Activated T-cell treated with anti-CD3 and anti-CD28 coated beads, Interleukin-2, amount 50 U/mL, for 72 hours (primary cell): Measurements from ENCODE around the gene MAB21L1. TPM values are rescaled to one million over a fixed set of nuclear protein-coding genes. Genes with fewer than 3 reads are reported as not detected.

Experiments
- ATAC-seq, 2 donors: fragments of 150-1000 bp; cut with Tn5 transposase; replicated peaks in 1 of 2; 2 replicates each; pipeline ENCODE4 v1.10.0; 2021; ENCODE audit warnings: moderate library complexity in 2 of 2, mild to moderate bottlenecking in 1 of 2
- DNase-seq, 2 donors: peaks; one replicate each; pipeline ENCODE4 v3.0.0; 2021 to 2022; ENCODE audit warnings: mixed read lengths in 1 of 2
- H3K27ac Mint-ChIP-seq: one replicate; pipeline ENCODE4 v1.8.0; 2022; ENCODE audit warnings: mild to moderate bottlenecking, moderate library complexity, mixed read lengths
- H3K27me3 Mint-ChIP-seq: one replicate; pipeline ENCODE4 v1.8.0; 2022; ENCODE audit warnings: low read depth, mixed read lengths
- H3K36me3 Mint-ChIP-seq, 2 donors: one replicate each; pipeline ENCODE4 v1.8.0; 2022; ENCODE audit warnings: mixed read lengths in 2 of 2, mild to moderate bottlenecking in 1 of 2; ENCODE audit not compliant: insufficient read depth in 2 of 2
- H3K4me1 Mint-ChIP-seq: one replicate; pipeline ENCODE4 v1.8.0; 2022; ENCODE audit warnings: low read depth, mixed read lengths
- H3K4me3 Mint-ChIP-seq, 2 donors: one replicate each; pipeline ENCODE4 v1.8.0; 2022; ENCODE audit warnings: mild to moderate bottlenecking in 2 of 2, mixed read lengths in 2 of 2, moderate library complexity in 2 of 2
- H3K9me3 Mint-ChIP-seq, 2 donors: one replicate each; pipeline ENCODE4 v1.8.0; 2022; ENCODE audit warnings: mixed read lengths in 2 of 2
- total RNA-seq, 2 donors: library from RNA; stranded (reverse); gene quantifications; one replicate each; pipeline ENCODE4 v1.2.3, GENCODE V29; 2022

Gene MAB21L1
- total RNA-seq, 2 donors from 2014 or later: not detected

DNA sequence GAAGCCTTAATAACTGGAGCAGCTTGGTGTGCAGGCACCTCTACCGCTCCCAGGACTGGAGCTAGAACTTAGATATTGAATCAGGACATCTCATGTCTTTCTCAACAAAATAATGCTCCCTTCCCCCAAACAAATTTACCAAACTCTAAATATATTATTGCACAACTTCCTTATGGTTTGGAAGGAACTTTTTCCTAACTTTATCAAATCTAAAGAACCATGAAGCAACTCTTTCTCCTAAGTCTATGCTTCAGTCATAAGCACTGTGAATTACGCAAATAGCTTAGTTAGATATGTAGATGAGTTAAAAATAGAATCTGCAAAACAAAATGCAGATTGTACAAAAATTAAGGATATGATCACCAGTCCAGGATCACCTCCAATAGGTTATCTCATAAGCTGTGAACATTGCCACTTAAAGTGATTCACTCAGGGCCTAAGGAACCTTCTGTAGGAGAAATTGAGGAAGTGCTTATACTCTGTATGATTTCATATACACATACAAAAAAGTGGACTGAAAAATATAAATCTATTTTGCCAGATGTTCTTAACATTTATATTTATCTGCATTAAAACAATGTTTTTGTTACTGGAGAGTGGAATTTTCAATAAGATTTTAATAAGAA lies 20.4 kb upstream of the MAB21L1 start:
- H3K27me3 Mint-ChIP-seq: no peaks in the 10 kb centered on the region
- H3K9me3 Mint-ChIP-seq: peaks cover 3 to 4% of the 10 kb centered on the region in 2 donors
- no peak overlapping the region for H3K4me3 Mint-ChIP-seq
- DNase-seq: no peak
- no peak for ATAC-seq
- peaks cover 0 to 1% of the 10 kb centered on the region in 2 donors for H3K36me3 Mint-ChIP-seq
- H3K4me1 Mint-ChIP-seq: no peaks in the 10 kb centered on the region
- no peak overlapping the region for H3K27ac Mint-ChIP-seq

DNA sequence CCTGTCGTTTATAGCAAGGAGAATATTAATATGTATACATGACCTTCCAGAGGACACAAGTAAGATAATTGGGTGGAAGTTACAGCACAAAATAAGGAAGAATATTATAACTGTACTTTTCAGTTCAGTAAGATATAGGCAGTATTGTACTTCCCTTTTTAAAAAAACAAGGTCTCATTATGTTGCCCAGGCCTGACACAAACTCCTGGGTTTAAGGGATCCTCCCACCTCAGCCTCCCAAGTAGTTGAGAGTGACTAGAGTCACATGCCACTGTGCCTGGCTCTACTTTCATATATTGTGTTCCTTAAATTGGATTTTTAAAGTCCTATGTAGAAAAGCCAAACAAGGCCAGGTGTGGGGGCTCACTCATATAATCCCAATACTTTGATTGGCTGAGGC lies 19.5 kb upstream of the MAB21L1 start:
- Mint-ChIP-seq H3K4me3 (no peak overlapping the region), H3K4me1 (no peaks in the 10 kb centered on the region), H3K27me3 (no peaks in the 10 kb centered on the region), H3K9me3 (peaks cover 4 to 7% of the 10 kb centered on the region in 2 donors), H3K27ac (no peak overlapping the region), H3K36me3 (peaks cover 0 to 1% of the 10 kb centered on the region in 2 donors)
- no peak for ATAC-seq
- no peak for DNase-seq

DNA sequence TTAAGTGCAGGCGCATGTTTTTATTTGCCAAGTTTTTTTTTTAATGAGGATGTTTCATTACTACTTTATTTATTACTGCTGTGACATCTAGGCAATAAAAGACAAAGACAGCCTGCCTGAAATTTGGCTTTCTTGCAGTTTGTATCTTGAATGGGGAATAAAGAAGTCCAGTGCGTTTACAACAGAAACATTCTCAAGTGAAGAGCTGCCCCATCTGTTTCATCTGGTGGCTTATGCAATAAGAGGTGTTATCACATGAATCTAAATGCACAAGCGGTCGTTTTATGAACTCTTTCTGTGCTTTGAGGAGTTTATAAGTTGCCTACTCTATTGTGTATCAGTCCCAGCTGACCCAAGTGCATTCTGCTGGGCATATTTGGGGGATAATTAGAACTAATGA lies 12.6 kb upstream of the MAB21L1 start:
- DNase-seq (no peak), ATAC-seq (no peak)
- Mint-ChIP-seq H3K4me3 (no peak overlapping the region), H3K27me3 (no peaks in the 10 kb centered on the region), H3K36me3 (no peaks in the 10 kb centered on the region), H3K27ac (no peak overlapping the region), H3K4me1 (no peaks in the 10 kb centered on the region), H3K9me3 (peaks cover 4 to 6% of the 10 kb centered on the region in 2 donors)

DNA sequence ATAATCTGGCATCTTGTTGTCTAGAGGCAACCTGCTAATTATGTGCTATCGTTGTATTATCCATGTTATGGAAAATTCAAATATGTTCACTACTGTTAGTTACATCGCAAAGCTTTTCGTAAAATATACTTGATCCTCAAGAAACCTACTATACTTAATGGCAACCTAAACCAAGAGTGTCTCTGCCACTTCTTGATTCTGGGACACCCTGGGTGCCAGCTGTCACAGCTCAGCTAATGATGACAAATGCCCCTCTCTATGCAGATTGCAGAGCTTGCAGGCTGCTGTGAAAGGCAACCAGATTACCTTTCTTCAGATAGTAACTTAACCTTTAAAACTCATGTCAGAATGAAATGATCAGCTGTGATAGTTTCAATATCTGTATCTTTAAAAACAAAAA lies 8.9 kb upstream of the MAB21L1 start:
- H3K4me3 Mint-ChIP-seq: no peak overlapping the region
- no peaks in the 10 kb centered on the region for H3K27me3 Mint-ChIP-seq
- DNase-seq (no peak), ATAC-seq (no peak)
- no peaks in the 10 kb centered on the region for H3K9me3 Mint-ChIP-seq
- H3K36me3 Mint-ChIP-seq: no peaks in the 10 kb centered on the region
- no peaks in the 10 kb centered on the region for H3K4me1 Mint-ChIP-seq
- no peak overlapping the region for H3K27ac Mint-ChIP-seq

DNA sequence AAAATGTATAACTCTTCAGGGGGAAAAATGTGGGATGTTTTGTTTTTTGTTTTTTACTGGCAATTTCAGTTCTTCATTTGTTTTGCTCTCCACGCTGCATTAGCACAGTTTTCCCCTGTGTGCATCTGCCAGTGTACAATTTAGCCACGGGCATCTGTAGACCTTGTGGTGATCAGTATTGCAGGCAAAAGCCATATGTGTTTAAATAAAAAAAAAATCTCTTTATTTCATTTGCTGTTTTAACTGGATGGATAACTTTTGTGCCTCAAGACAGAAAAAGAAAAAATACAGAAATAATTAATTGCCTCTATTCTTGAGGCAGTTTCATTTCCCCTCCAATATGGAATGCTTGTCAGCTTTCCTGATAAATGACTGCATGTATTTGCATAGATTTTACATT lies 7.9 kb upstream of the MAB21L1 start:
- ATAC-seq (no peak), DNase-seq (no peak)
- H3K27me3 Mint-ChIP-seq: peaks cover under 1% of the 10 kb centered on the region
- H3K27ac Mint-ChIP-seq: no peak overlapping the region
- no peaks in the 10 kb centered on the region for H3K9me3 Mint-ChIP-seq
- H3K4me1 Mint-ChIP-seq: no peaks in the 10 kb centered on the region
- H3K4me3 Mint-ChIP-seq: no peak overlapping the region
- H3K36me3 Mint-ChIP-seq: no peaks in the 10 kb centered on the region

DNA sequence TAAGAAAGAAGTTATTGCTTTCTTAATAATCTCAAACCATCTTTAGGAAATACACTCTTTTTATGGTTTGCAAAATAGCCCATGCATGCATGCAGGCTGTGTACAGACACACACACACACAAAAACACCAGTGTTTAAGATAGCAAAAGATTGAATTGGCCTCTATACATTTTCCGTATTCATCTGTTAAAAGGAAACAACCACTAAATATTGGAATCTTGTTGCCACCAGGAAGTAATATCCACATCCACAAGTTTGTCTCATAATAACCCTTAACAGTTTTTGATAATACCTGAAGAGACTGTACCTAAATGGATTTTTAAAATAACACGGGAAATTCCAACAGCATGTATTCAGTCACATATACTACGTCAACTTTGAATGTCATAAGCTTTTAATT lies 7.3 kb upstream of the MAB21L1 start:
- ATAC-seq: no peak
- no peak overlapping the region for H3K27ac Mint-ChIP-seq
- H3K4me1 Mint-ChIP-seq: peaks cover 1% of the 10 kb centered on the region
- peaks cover 6% of the 10 kb centered on the region for H3K27me3 Mint-ChIP-seq
- DNase-seq: no peak
- no peaks in the 10 kb centered on the region for H3K9me3 Mint-ChIP-seq
- no peak overlapping the region for H3K4me3 Mint-ChIP-seq
- H3K36me3 Mint-ChIP-seq: no peaks in the 10 kb centered on the region

DNA sequence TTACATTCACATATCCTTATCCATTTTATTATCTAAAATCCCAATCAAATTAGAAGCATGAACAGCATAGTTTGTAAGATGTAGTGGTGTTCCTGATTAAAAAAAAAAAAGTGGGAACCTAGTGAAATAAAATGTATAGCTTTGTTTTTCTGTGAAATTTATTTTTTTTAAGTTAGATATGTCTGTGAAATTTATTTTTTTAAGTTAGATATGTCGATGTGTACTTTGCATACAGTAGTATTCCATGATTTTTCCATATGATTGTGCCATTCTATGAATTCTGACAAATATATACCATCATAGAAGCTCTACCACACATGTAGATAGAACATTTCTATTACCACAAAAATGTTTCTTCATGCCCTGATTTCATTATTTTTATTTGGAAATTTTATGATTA lies 6.0 kb upstream of the MAB21L1 start:
- DNase-seq: no peak
- H3K4me3 Mint-ChIP-seq: no peak overlapping the region
- peaks cover 9% of the 10 kb centered on the region for H3K4me1 Mint-ChIP-seq
- peaks cover 19% of the 10 kb centered on the region for H3K27me3 Mint-ChIP-seq
- H3K9me3 Mint-ChIP-seq: no peaks in the 10 kb centered on the region
- H3K36me3 Mint-ChIP-seq: no peaks in the 10 kb centered on the region
- no peak overlapping the region for H3K27ac Mint-ChIP-seq
- no peak for ATAC-seq

DNA sequence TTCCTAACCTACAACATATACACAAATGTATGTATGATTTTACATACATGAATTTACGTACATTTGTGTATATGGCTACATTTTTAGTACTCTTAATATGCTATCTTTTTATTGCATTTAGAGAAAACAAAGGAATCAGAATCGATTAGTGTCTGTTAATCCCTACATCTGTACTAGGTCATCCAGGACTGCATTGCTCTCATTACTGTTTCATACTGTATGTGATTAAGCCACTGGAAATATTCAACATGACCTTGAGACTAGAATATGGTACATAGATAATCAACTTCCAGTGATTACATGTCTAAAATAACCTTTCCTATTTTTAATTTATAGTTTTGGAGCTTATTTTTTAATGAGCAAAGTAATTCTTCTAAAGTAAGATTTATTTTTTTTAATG lies 5.3 kb upstream of the MAB21L1 start:
- ATAC-seq: no peak
- Mint-ChIP-seq H3K4me3 (no peak overlapping the region), H3K9me3 (no peaks in the 10 kb centered on the region), H3K4me1 (peaks cover 15% of the 10 kb centered on the region), H3K36me3 (no peaks in the 10 kb centered on the region), H3K27ac (no peak overlapping the region), H3K27me3 (peaks cover 26% of the 10 kb centered on the region)
- no peak for DNase-seq

DNA sequence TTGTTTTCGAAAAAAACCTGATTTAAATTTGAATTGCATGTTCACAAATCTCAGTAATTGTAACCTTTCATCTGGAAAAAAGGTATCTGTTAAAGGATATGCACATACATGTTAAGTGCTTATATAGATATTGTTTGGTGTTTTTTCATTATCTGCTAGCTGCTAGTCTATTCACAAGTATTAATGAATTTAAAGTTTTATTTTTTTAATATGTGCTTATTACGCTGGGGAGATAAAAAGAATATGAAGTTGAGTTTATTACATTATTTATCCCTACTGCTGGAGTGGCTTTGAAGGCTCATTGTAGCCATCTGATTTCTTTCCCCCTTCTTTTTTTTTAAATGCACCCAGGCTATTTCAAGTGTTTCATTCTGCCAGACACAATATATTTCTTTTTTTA lies 3.9 kb upstream of the MAB21L1 start:
- peaks cover 30% of the 10 kb centered on the region for H3K4me1 Mint-ChIP-seq
- H3K27ac Mint-ChIP-seq: no peak overlapping the region
- no peak for DNase-seq
- H3K9me3 Mint-ChIP-seq: no peaks in the 10 kb centered on the region
- ATAC-seq: no peak
- no peak overlapping the region for H3K4me3 Mint-ChIP-seq
- H3K27me3 Mint-ChIP-seq: peaks cover 40% of the 10 kb centered on the region
- peaks cover 0 to 6% of the 10 kb centered on the region in 2 donors for H3K36me3 Mint-ChIP-seq

DNA sequence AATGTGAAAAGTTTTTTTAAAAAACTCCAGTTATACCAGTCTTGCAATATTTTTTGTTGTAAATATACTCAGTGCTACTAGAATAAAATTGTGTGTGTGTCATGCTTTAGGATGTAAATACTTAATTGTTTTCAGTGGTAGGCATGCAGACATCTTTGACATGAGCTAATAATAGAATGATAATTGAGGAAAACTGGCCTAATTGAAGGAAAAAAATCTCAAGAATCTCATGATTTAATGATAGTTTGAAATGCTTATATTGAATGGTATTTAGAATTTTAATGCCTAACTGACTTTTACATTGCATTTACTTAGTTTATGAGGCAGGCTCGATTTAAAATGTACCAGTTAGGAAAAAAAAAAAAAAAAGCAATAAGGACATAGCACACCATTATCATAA lies 3.2 kb upstream of the MAB21L1 start:
- peaks cover 34% of the 10 kb centered on the region for H3K4me1 Mint-ChIP-seq

DNA sequence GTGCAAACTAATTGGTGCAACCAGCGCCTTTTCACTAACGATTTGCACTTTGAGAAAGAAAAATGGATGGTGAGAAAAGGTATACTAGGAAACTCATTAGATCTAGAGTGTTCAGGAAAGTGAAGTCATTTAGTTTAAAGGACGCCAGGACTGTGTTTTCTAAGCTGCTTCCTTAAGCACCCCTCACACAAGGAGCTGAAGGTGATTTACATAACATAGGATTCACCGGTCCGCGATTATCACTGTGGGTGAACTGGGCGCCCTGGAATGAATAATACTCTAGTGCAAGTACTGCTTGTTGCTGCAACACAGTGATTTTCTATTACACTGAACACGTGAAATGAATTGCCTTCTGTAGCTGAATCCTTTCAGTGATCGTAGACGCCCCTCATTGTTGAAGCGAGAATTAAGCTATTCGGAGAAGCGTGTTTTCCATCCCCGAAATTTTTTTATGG lies 2.6 kb upstream of the MAB21L1 start:
- no peak for DNase-seq

More for the DNA sequence above, 3.2 kb upstream of the MAB21L1 start:
- Mint-ChIP-seq H3K27me3 (peaks cover 47% of the 10 kb centered on the region), H3K4me3 (no peak overlapping the region), H3K36me3 (peaks cover 0 to 6% of the 10 kb centered on the region in 2 donors), H3K27ac (no peak overlapping the region), H3K9me3 (no peaks in the 10 kb centered on the region)
- ATAC-seq (no peak), DNase-seq (no peak)

DNA sequence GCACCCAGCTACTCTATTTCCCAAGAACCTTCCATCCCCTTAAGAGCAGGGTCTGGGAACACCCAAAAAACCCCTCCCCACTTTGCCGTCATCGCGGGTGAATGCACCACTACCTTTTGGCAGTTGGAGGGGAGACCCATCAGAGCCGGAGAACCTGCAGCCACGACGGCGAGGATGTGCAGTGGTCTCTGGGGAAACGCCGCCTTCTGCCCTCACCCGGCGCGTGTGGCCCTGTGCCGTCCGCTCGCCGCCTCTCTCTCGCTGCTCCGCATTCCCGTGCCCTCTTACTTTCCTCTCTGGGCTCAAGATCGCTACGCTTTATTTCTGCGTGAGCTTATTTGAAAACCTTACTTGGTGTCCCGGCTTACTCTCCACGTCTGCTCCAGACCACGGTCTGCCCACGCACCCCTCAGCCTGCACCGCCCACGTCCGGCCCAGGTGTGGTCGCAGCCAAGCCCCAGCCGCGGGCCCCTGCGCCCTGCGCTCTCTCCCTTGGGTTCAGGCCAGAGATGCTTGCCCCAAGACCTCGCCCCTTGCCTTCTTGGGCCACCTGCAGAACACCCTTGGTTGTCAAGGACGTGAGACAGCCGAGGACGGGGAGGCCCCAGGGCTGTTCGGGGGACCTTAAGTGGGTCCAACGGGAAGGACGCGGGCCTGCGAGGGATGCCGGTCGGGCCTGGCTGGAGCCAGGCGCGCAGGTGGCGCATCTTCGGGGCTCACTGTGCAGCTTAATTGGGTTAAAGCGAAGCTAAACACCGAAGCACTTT lies 2.0 kb upstream of the MAB21L1 start:
- Mint-ChIP-seq H3K27ac (no peak overlapping the region), H3K4me1 (peaks cover 38% of the 10 kb centered on the region), H3K27me3 (peaks cover 52% of the 10 kb centered on the region), H3K4me3 (peak overlapping the region; percentile 65 to 66), H3K9me3 (no peaks in the 10 kb centered on the region), H3K36me3 (peaks cover 0 to 9% of the 10 kb centered on the region in 2 donors)
- peak in 1 of 2 donors; percentile 25 for ATAC-seq
- DNase-seq: peak; percentile 2 to 4

More for the DNA sequence above, 2.6 kb upstream of the MAB21L1 start:
- H3K36me3 Mint-ChIP-seq: peaks cover 0 to 8% of the 10 kb centered on the region in 2 donors
- peaks cover 52% of the 10 kb centered on the region for H3K27me3 Mint-ChIP-seq
- H3K4me1 Mint-ChIP-seq: peaks cover 38% of the 10 kb centered on the region
- no peak for ATAC-seq
- peak overlapping the region; percentile 65 to 66 for H3K4me3 Mint-ChIP-seq
- H3K27ac Mint-ChIP-seq: no peak overlapping the region
- H3K9me3 Mint-ChIP-seq: no peaks in the 10 kb centered on the region

DNA sequence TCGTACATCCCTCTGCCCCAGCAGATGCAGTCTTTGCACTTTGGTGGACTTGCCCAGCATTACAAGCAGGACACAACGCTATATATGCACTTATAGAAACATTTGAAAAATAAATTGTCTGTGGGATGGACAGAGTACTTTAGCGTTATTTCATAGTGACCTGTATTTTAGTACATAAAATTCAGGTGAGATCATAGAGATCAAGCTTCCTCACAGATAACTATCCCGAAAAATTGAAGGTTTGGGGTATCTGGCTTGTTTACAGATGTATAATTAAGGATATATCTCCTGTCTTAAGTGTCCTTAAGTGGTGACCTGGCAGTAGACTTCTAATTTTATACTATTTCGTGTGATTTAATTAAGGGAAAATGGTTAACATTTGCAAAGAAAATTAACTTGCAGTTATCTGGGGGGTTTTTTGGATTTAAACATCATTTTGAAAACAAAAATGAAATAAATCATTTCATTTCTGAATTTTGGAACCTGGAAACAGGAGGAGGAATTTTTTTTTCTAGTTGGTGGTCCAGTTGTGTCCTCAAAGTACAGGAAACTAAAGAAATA lies 977 bp upstream of the MAB21L1 start:
- Mint-ChIP-seq H3K4me1 (peaks cover 40% of the 10 kb centered on the region), H3K4me3 (peak overlapping the region; percentile 77 to 86), H3K27me3 (peaks cover 52% of the 10 kb centered on the region), H3K9me3 (no peaks in the 10 kb centered on the region), H3K36me3 (peaks cover 0 to 9% of the 10 kb centered on the region in 2 donors), H3K27ac (no peak overlapping the region)
- ATAC-seq (no peak), DNase-seq (no peak)
